ENCODE data around the gene ATG2B. TPM values are rescaled to one million over a fixed set of nuclear protein-coding genes. Genes with fewer than 3 reads are reported as not detected.

ATG2B gene
- total and polyA plus RNA-seq, 2 donors (not counting 3 experiments of a cell fraction or from before 2014, with no cell fraction given): 5.9 to 17.8 TPM

GRCh38 chr14:96279564-96279963 is 83.6 kb downstream of the ATG2B start:
- Histone ChIP-seq H3K9ac (replicated peaks; ENCODE audit: extremely low read depth, insufficient read depth, low read length) (no peak overlapping the region), H4K20me1 (replicated peaks; ENCODE audit: control insufficient read depth, extremely low read depth, insufficient read depth, low read length) (no peaks in the 10 kb centered on the region), H3K79me2 (ENCODE audit: control insufficient read depth, insufficient read depth, low read length) (no peaks in the 10 kb centered on the region), H3K4me3 (replicated peaks in 1 of 3; ENCODE audit: insufficient read depth in 1 of 3, low read depth in 1 of 3, low read length in 3 of 3) (no peak overlapping the region), H2AFZ (ENCODE audit: low read depth, low read length) (no peak overlapping the region), H3K36me3 (ENCODE audit: control insufficient read depth in 2 of 2, extremely low read depth in 1 of 2, insufficient read depth in 2 of 2, low read length in 2 of 2) (no peaks in the 10 kb centered on the region), H3K4me1 (ENCODE audit: control insufficient read depth, extremely low read depth, insufficient read depth, low read length) (no peaks in the 10 kb centered on the region), H3K9me1 (replicated peaks; ENCODE audit: control insufficient read depth, extremely low read depth, insufficient read depth, low read length) (no peaks in the 10 kb centered on the region), H3K9me3 (replicated peaks; ENCODE audit: control insufficient read depth, insufficient read depth, low read length) (no peaks in the 10 kb centered on the region), H3K27me3 (ENCODE audit: control insufficient read depth in 2 of 2, insufficient read depth in 2 of 2, low read length in 2 of 2) (no peaks in the 10 kb centered on the region), H3K4me2 (ENCODE audit: insufficient read depth, low read length) (no peak overlapping the region), H3K27ac (ENCODE audit: insufficient read depth, low read depth, low read length) (no peak overlapping the region)
- dilution Hi-C loops (cut with MboI; ENCODE audit: extremely low pct_ligation_motif_present, low sequenced_read_pairs): no loop called here
- DNase-seq (ENCODE audit: low read depth, low spot score) (no peak), FAIRE-seq (no peak)
- no TSS peak for BruUV-seq (replicated peaks)
- ChIA-PET CTCF (interaction anchor here (1.0 kb wide), 1 partner anchor 179 kb away, joined by 3 read pairs; no protein-coding TSS in a partner anchor), POLR2A (no interaction called here)
- intact Hi-C loops (cut with micrococcal nuclease): no loop called here
- TF ChIP-seq EZH2 (IDR thresholded peaks at IDR 0.05; ENCODE audit: borderline replicate concordance, low read depth, low read length, severe bottlenecking) (no peak), JUN (IDR thresholded peaks at IDR 0.05; ENCODE audit: borderline replicate concordance, insufficient read depth, insufficient read length, low read depth) (no peak), MAX (IDR thresholded peaks at IDR 0.05; ENCODE audit: insufficient read depth, insufficient read length) (no peak), POLR2AphosphoS5 (IDR thresholded peaks at IDR 0.05; ENCODE audit: insufficient read depth, low read depth, low read length) (no peak), MYC (IDR thresholded peaks at IDR 0.05; ENCODE audit: low read depth, low read length) (no peak), FOS (IDR thresholded peaks at IDR 0.05; ENCODE audit: borderline replicate concordance, insufficient read depth, low read length) (no peak), GATA2 (IDR thresholded peaks at IDR 0.05; ENCODE audit: insufficient read depth, insufficient read length, low read depth, low read length) (no peak), POLR2A (IDR thresholded peaks at IDR 0.05; ENCODE audit: low read depth, low read length) (no peak)
- TF ChIP-seq, protein P1, sequence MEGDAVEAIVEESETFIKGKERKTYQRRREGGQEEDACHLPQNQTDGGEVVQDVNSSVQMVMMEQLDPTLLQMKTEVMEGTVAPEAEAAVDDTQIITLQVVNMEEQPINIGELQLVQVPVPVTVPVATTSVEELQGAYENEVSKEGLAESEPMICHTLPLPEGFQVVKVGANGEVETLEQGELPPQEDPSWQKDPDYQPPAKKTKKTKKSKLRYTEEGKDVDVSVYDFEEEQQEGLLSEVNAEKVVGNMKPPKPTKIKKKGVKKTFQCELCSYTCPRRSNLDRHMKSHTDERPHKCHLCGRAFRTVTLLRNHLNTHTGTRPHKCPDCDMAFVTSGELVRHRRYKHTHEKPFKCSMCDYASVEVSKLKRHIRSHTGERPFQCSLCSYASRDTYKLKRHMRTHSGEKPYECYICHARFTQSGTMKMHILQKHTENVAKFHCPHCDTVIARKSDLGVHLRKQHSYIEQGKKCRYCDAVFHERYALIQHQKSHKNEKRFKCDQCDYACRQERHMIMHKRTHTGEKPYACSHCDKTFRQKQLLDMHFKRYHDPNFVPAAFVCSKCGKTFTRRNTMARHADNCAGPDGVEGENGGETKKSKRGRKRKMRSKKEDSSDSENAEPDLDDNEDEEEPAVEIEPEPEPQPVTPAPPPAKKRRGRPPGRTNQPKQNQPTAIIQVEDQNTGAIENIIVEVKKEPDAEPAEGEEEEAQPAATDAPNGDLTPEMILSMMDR (IDR thresholded peaks at IDR 0.05; ENCODE audit: extremely low read depth in 1 of 2, insufficient read depth in 1 of 2, low read depth in 1 of 2, low read length in 2 of 2): no peak

Data from endothelial cell of umbilical vein (primary cell).